Right atrium auricular region (tissue), 2 donors: ENCODE measurements around the gene ELL2. TPM values are rescaled to one million over a fixed set of nuclear protein-coding genes. Genes with fewer than 3 reads are reported as not detected.
"Not testable (repeated sequence)": the region's sequence is repeated elsewhere in the genome, so short reads cannot be mapped to it uniquely, and the experiment has no call there.

Source experiments
- DNase-seq: peaks from one replicate; pipeline ENCODE4 v3.0.0-alpha.2; 2019; ENCODE audit warnings: low spot score
- H3K27ac ChIP-seq, 2 donors: fragments of 200-600 bp; sonication (generic); 1 replicate in 1 of 2; 2 replicates in 1 of 2; pipeline ENCODE4 v1.5.1; 2016 to 2019
- H3K27me3 ChIP-seq, 2 donors: fragments of 200-600 bp; sonication (generic); one replicate each; pipeline versions ENCODE4 v1.5.1 to v1.6.0; 2017 to 2019
- H3K36me3 ChIP-seq: fragments of 200-600 bp; sonication (generic); one replicate; pipeline ENCODE4 v1.5.1; 2016
- H3K4me1 ChIP-seq, 2 donors: fragments of 200-600 bp; sonication (generic); one replicate each; pipeline versions ENCODE4 v1.5.1 to v1.6.0; 2017 to 2019
- H3K4me3 ChIP-seq, 2 donors: fragments of 200-600 bp; sonication (generic); 1 replicate in 1 of 2; 2 replicates in 1 of 2; pipeline ENCODE4 v1.5.1; 2017 to 2019; ENCODE audit warnings: mild to moderate bottlenecking in 1 of 2, moderate library complexity in 1 of 2
- H3K9me3 ChIP-seq, 2 donors: fragments of 200-600 bp; sonication (generic); one replicate each; pipeline ENCODE4 v1.5.1; 2019
- total RNA-seq, 2 donors: library from RNA; depleted of rRNA; stranded (reverse); fragments of >200 nt; gene quantifications; one replicate each; pipeline ENCODE4 v1.1.0, GENCODE V29; 2016
- TF ChIP-seq, protein P1 (sequence below), 2 donors: fragments of 200-600 bp; sonication (generic); IDR thresholded peaks; one replicate each; pipeline ENCODE4 v1.5.1; 2019; ENCODE audit warnings: antibody characterized with exemption in 2 of 2

Gene ELL2
- total RNA-seq, 2 donors from 2014 or later = 28.8 to 29.1 TPM

DNA sequence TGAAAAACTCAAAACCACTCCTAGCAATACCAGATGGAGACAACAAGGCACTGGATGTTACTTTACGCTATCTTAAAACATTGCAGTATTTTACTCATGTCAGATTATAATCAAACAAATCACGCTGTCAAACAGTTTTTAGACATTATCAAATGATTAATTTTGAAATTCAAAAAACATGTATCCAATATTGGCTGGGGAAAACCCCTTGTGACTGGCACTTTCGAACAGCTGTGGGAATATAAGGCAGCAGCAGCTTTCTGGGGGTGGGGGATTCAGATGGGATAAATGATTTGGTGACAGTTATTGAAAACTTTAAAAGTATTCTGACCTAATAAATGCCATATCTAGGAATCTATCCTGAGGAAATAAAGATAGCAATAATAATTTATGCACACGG is 28.7 kb downstream of the ELL2 start:
- Histone ChIP-seq H3K27ac (no peak overlapping the region), H3K27me3 (no peaks in the 10 kb centered on the region), H3K4me3 (no peak overlapping the region), H3K9me3 (no peaks in the 10 kb centered on the region), H3K4me1 (no peaks in the 10 kb centered on the region), H3K36me3 (no peaks in the 10 kb centered on the region)
- TF ChIP-seq, protein P1, sequence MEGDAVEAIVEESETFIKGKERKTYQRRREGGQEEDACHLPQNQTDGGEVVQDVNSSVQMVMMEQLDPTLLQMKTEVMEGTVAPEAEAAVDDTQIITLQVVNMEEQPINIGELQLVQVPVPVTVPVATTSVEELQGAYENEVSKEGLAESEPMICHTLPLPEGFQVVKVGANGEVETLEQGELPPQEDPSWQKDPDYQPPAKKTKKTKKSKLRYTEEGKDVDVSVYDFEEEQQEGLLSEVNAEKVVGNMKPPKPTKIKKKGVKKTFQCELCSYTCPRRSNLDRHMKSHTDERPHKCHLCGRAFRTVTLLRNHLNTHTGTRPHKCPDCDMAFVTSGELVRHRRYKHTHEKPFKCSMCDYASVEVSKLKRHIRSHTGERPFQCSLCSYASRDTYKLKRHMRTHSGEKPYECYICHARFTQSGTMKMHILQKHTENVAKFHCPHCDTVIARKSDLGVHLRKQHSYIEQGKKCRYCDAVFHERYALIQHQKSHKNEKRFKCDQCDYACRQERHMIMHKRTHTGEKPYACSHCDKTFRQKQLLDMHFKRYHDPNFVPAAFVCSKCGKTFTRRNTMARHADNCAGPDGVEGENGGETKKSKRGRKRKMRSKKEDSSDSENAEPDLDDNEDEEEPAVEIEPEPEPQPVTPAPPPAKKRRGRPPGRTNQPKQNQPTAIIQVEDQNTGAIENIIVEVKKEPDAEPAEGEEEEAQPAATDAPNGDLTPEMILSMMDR (IDR thresholded peaks at IDR 0.05) = no peak
- DNase-seq = no peak

DNA sequence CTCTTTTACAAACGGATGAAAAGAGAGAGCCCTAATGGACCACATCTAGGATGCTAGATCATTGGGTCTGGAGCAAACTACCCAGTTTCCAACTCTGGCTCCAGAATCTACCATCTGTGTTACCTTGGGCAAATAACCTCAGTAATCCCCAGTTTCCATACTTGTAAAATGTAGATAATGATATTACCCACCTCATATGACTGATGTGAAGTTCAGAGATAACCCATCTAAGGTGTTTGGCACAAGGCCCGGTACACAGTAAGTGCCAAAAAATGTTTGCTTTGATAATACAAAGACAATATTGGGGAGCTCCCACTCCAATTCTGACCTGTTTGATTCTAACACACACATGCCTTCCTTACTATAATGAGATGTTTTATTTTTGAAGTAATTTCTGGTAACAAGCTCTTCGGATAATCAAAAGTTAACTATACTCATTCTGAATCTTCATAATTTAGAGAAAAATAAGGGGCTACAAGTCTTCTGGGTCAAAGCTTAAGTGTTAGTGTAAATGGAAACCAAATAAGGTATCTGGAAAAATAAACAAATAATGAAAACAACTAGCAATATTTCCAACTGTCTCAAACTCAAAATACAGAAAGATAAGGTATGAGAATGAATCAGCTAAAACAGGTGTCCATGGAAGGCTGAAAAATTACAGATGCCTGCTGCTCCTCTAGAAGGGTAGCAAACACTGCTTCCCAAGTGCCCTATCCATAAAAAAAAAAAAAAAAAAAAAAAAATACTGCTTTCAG is 30.4 kb downstream of the ELL2 start:
- H3K4me3 ChIP-seq = no peak overlapping the region
- no peaks in the 10 kb centered on the region for H3K36me3 ChIP-seq
- H3K27me3 ChIP-seq = no peaks in the 10 kb centered on the region
- H3K27ac ChIP-seq = no peak overlapping the region
- no peaks in the 10 kb centered on the region for H3K9me3 ChIP-seq
- no peak for DNase-seq
- TF ChIP-seq, protein P1 (IDR thresholded peaks at IDR 0.05) = no peak
- peaks cover 0 to 3% of the 10 kb centered on the region in 2 donors for H3K4me1 ChIP-seq

DNA sequence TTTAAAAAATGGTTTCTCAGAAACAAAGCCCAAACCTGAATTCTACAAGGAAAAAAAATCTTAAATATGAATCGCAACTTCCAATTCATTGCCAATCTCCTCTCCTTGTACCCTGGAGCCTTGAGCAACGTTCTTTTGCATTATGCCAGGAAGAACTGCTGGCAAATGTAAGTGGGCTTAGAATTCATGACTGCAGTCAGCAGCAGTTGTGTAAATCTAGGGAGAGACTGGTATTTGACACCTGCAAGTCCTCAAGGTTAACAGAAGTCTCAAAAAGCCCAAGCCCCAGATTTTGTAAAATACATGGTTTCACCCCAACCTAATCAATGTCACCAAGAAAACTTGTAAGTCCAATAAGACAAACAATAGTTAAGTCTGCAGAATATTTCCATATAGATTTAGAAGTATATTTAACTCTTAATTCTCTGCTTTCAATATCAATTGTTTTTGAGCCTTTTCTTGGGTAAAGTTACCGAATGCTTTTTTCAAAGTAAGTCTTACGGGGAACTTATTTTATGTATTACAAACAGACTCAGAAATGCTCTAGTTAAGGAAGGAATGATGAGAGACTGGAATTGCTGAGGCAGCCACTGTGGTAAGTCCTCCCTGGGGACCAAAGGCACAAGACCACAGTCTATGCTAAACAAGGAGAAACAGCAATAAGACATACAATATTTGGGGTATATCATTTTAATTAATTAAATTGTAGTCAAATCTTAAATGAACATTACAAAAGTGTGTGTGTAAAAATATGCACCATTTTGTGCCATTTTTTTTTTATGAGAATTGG is 31.3 kb downstream of the ELL2 start:
- Histone ChIP-seq H3K4me1 (peaks cover 0 to 3% of the 10 kb centered on the region in 2 donors), H3K27me3 (no peaks in the 10 kb centered on the region), H3K36me3 (no peaks in the 10 kb centered on the region), H3K4me3 (no peak overlapping the region), H3K27ac (no peak overlapping the region), H3K9me3 (no peaks in the 10 kb centered on the region)
- TF ChIP-seq, protein P1 (IDR thresholded peaks at IDR 0.05) = no peak
- DNase-seq = no peak

DNA sequence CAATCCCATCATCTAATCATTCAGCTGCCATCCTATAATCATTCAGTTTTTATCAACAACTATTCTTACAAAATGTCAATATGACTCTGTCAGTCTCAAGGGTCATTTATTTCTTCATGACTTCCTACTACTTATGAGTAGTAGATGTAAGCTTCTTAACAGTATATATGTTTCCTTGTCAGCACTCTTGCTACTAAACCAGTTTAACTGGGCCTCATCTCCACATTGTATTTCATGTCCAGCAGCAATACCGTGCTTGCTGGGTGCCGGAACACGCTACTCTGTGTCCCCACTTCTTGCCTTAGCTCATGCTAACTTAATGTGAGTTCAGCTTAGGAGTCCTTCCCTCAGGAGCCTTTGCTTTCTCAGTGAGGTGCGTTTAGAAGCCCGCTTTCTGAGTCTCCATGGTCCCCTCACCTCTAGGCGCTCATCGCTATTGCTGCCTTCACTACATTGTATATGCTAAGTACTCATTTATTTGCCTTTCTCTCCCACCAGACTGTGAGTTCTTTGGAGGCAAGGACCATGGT is 32.9 kb downstream of the ELL2 start:
- Histone ChIP-seq H3K36me3 (no peaks in the 10 kb centered on the region), H3K4me1 (peaks cover 0 to 16% of the 10 kb centered on the region in 2 donors), H3K27me3 (no peaks in the 10 kb centered on the region), H3K27ac (no peak overlapping the region), H3K9me3 (no peaks in the 10 kb centered on the region), H3K4me3 (no peak overlapping the region)
- no peak for DNase-seq
- TF ChIP-seq, protein P1 (IDR thresholded peaks at IDR 0.05) = no peak

DNA sequence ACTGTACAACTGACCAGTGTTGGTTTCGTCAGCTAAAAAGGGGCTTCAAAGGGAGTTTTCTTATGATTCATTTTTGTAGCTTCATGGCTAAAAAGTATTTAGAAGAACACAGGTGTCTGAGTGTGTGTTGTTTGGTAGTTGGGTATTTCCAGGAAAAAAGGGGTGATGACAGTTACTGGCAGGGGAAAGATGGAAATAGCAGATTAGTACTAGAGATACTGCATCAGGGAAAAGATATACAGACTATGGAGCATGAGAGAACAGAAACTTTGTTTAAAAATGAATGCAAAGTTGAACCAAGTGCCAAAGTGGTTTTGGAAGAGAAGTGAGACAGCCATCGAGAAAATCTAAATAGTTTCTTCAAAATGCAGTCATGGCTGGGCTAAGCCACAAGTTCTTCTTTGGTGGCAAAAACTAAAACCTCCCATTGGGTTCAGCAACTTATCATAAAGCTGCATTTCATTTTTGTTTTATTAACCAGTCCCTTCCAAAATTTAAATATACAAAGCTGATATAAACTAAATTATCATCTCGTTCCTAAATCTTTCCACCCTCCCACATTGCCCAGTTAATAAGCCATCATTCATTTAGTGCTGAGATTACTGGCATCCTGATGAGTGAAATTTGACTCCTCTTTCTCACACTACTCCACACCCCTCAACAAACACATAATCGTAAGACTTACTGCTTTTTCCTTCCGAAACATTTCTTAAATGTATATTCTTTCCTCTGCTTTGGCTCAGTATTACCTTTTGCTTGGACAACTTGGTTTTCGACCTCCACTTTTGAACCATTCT is 33.5 kb downstream of the ELL2 start:
- Histone ChIP-seq H3K4me3 (no peak overlapping the region), H3K36me3 (no peaks in the 10 kb centered on the region), H3K27me3 (no peaks in the 10 kb centered on the region), H3K4me1 (peaks cover 0 to 21% of the 10 kb centered on the region in 2 donors), H3K9me3 (no peaks in the 10 kb centered on the region), H3K27ac (no peak overlapping the region)
- DNase-seq = no peak
- TF ChIP-seq, protein P1 (IDR thresholded peaks at IDR 0.05) = no peak

DNA sequence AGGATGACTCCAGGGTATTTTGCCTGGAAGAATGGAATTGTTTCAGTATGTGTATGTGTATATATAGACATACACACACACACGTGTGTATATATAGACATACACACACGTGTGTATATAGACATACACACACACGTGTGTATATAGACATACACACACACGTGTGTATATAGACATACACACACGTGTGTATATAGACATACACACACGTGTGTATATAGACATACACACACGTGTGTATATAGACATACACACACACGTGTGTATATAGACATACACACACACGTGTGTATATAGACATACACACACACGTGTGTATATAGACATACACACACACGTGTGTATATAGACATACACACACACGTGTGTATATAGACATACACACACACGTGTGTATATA is 34.4 kb downstream of the ELL2 start:
- H3K4me3 ChIP-seq, H3K27ac ChIP-seq, H3K27me3 ChIP-seq, H3K9me3 ChIP-seq, H3K36me3 ChIP-seq, DNase-seq: not testable (repeated sequence)
- H3K4me1 ChIP-seq = peaks cover 0 to 22% of the 10 kb centered on the region in 2 donors
